Osteocyte (in vitro differentiated cells): Measurements from ENCODE around the gene INSYN2B. TPM values are rescaled to one million over a fixed set of nuclear protein-coding genes. Genes with fewer than 3 reads are reported as not detected.
A peak's percentile ranks its signal among the peaks of the same experiment; 100 is the strongest.

Experiments used
- DNase-seq: peaks from one replicate; pipeline ENCODE4 v3.0.0; 2021; ENCODE audit warnings: mixed read lengths; ENCODE audit not compliant: unreplicated experiment; ENCODE audit errors: extremely low spot score
- H3K27ac Mint-ChIP-seq: one replicate; pipeline ENCODE4 v1.8.0; 2021; ENCODE audit warnings: mild to moderate bottlenecking, mixed read lengths; ENCODE audit not compliant: unreplicated experiment
- H3K27me3 Mint-ChIP-seq: one replicate; pipeline ENCODE4 v1.8.0; 2021; ENCODE audit warnings: mixed read lengths; ENCODE audit not compliant: unreplicated experiment
- H3K36me3 Mint-ChIP-seq: one replicate; pipeline ENCODE4 v1.8.0; 2021; ENCODE audit warnings: mixed read lengths; ENCODE audit not compliant: unreplicated experiment
- H3K4me1 Mint-ChIP-seq: one replicate; pipeline ENCODE4 v1.8.0; 2021; ENCODE audit warnings: mixed read lengths; ENCODE audit not compliant: unreplicated experiment
- H3K4me3 Mint-ChIP-seq: one replicate; pipeline ENCODE4 v1.8.0; 2021; ENCODE audit warnings: mild to moderate bottlenecking, moderate library complexity, mixed read lengths; ENCODE audit not compliant: unreplicated experiment
- H3K9me3 Mint-ChIP-seq: one replicate; pipeline ENCODE4 v1.8.0; 2021; ENCODE audit warnings: mixed read lengths; ENCODE audit not compliant: unreplicated experiment
- total RNA-seq: library from RNA; stranded (reverse); gene quantifications from 2 replicates; pipeline ENCODE4 v1.2.1, GENCODE V29; 2021
- TF ChIP-seq, protein P1 (sequence below): fragments of 200-600 bp; sonication (generic); IDR thresholded peaks from 2 replicates; pipeline ENCODE4 v1.5.0; 2021; ENCODE audit warnings: antibody characterized with exemption, mild to moderate bottlenecking, moderate library complexity

The INSYN2B gene
- total RNA-seq, 1 donor from 2014 or later, result 2.7 TPM

- no peak for DNase-seq
- no peak overlapping the region for H3K27ac Mint-ChIP-seq
- no peaks in the 10 kb centered on the region for H3K9me3 Mint-ChIP-seq
- H3K27me3 Mint-ChIP-seq, result no peaks in the 10 kb centered on the region
- TF ChIP-seq, protein P1, sequence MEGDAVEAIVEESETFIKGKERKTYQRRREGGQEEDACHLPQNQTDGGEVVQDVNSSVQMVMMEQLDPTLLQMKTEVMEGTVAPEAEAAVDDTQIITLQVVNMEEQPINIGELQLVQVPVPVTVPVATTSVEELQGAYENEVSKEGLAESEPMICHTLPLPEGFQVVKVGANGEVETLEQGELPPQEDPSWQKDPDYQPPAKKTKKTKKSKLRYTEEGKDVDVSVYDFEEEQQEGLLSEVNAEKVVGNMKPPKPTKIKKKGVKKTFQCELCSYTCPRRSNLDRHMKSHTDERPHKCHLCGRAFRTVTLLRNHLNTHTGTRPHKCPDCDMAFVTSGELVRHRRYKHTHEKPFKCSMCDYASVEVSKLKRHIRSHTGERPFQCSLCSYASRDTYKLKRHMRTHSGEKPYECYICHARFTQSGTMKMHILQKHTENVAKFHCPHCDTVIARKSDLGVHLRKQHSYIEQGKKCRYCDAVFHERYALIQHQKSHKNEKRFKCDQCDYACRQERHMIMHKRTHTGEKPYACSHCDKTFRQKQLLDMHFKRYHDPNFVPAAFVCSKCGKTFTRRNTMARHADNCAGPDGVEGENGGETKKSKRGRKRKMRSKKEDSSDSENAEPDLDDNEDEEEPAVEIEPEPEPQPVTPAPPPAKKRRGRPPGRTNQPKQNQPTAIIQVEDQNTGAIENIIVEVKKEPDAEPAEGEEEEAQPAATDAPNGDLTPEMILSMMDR, result no peak
- H3K4me3 Mint-ChIP-seq, result no peak overlapping the region
- peaks cover 10% of the 10 kb centered on the region for H3K4me1 Mint-ChIP-seq
- H3K36me3 Mint-ChIP-seq, result no peaks in the 10 kb centered on the region
Observed at GRCh38 chr5:169991115-169991869, 11.0 kb upstream of the INSYN2B start.

GRCh38 chr5:169989365-169989764, 9.1 kb upstream of the INSYN2B start:
- H3K4me1 Mint-ChIP-seq, result peaks cover 10% of the 10 kb centered on the region
- H3K9me3 Mint-ChIP-seq, result no peaks in the 10 kb centered on the region
- H3K4me3 Mint-ChIP-seq, result no peak overlapping the region
- TF ChIP-seq, protein P1, result no peak
- H3K27ac Mint-ChIP-seq, result no peak overlapping the region
- no peaks in the 10 kb centered on the region for H3K27me3 Mint-ChIP-seq
- DNase-seq, result no peak
- no peaks in the 10 kb centered on the region for H3K36me3 Mint-ChIP-seq

DNA sequence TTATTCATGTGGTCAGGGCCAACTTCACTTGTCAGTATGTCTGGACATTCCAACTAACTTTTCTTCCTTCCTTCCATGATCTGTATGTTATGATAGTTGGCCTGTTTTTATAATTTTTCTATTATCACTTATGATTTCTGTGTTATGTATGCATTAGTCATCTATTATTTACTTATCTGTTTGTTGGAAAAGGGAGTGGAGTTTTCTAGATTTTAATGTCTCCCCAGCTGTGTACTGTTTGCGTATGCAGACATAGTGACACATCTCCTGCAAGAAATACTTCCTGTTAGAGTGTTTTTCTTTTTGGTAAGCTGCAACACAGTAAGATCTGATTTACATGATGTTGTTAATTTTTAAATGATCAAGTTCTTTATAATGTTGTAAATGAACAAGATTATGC, 8.7 kb upstream of the INSYN2B start:
- no peaks in the 10 kb centered on the region for H3K27me3 Mint-ChIP-seq
- peaks cover 10% of the 10 kb centered on the region for H3K4me1 Mint-ChIP-seq
- H3K4me3 Mint-ChIP-seq, result no peak overlapping the region
- no peak for DNase-seq
- H3K36me3 Mint-ChIP-seq, result no peaks in the 10 kb centered on the region
- H3K27ac Mint-ChIP-seq, result no peak overlapping the region
- H3K9me3 Mint-ChIP-seq, result no peaks in the 10 kb centered on the region
- TF ChIP-seq, protein P1, result no peak

DNA sequence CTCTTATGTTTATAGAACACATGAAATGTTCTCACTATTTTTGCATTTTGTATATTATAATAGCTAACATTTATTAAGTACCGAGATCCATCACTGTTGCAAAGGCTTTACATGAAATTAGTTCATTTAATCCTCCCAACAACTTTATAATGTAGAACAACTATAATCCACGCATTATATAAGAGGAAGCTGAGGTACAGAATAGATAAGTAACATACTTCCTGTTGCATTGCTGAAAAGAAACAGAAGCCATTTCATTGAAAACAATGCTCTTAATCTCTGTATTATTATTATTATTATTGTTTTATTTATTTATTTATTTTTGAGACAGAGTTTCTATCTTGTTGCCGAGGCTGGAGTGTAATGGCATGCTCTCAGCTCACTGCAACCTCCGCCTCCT, 7.9 kb upstream of the INSYN2B start:
- Mint-ChIP-seq H3K27me3 (no peaks in the 10 kb centered on the region), H3K27ac (no peak overlapping the region), H3K36me3 (no peaks in the 10 kb centered on the region), H3K9me3 (no peaks in the 10 kb centered on the region), H3K4me3 (no peak overlapping the region), H3K4me1 (peaks cover 9% of the 10 kb centered on the region)
- DNase-seq, result no peak
- TF ChIP-seq, protein P1, result no peak

GRCh38 chr5:169979871-169980270, 424 bp downstream of the INSYN2B start:
- H3K4me3 Mint-ChIP-seq, result peak overlapping the region; percentile 78
- TF ChIP-seq, protein P1, result no peak
- H3K4me1 Mint-ChIP-seq, result peaks cover 45% of the 10 kb centered on the region
- no peaks in the 10 kb centered on the region for H3K36me3 Mint-ChIP-seq
- no peaks in the 10 kb centered on the region for H3K27me3 Mint-ChIP-seq
- H3K27ac Mint-ChIP-seq, result peak overlapping the region; percentile 76
- DNase-seq, result no peak
- H3K9me3 Mint-ChIP-seq, result no peaks in the 10 kb centered on the region
